Naive thymus-derived CD4-positive, alpha-beta T cell (primary cell): ENCODE measurements around the gene IRAK4. TPM values are rescaled to one million over a fixed set of nuclear protein-coding genes. Genes with fewer than 3 reads are reported as not detected.

Experiments used
- ATAC-seq: fragments of 150-1000 bp; cut with Tn5 transposase; 2 replicates; pipeline ENCODE4 v1.10.0; 2021; ENCODE audit warnings: mild to moderate bottlenecking, moderate library complexity
- CTCF ChIA-PET: fragments of 350-600 bp; sonication (Branson Sonifier 250); formaldehyde crosslinking; loops from one replicate; lab custom pipeline; 2021; ENCODE audit warnings: antibody characterized with exemption; lab: Charles Lee
- POLR2A ChIA-PET: fragments of 350-600 bp; sonication (Branson Sonifier 250); formaldehyde crosslinking; loops from one replicate; lab custom pipeline; 2021; ENCODE audit warnings: antibody characterized with exemption, inconsistent platforms; lab: Charles Lee
- DNase-seq, 9 donors: peaks; one replicate each; pipeline versions ENCODE4 v3.0.0 to v3.0.0-alpha.2; 2020 to 2022; ENCODE audit warnings: mixed read lengths in 1 of 9
- H3K27ac ChIP-seq: one replicate; pipeline ENCODE4 v1.7.0; 2013; ENCODE audit warnings: mild to moderate bottlenecking, low read depth, low read length, moderate library complexity
- H3K27me3 ChIP-seq, 2 donors: one replicate each; pipeline ENCODE4 v1.7.0; 2013; ENCODE audit warnings: low read length in 2 of 2, mild to moderate bottlenecking in 2 of 2, moderate library complexity in 2 of 2; ENCODE audit not compliant: control insufficient read depth in 2 of 2, insufficient read depth in 2 of 2
- H3K36me3 ChIP-seq, 3 experiments: 1 replicate in 2 of 3; 2 replicates in 1 of 3; pipeline ENCODE4 v1.7.0; 2013; ENCODE audit warnings: low read length in 3 of 3, mild to moderate bottlenecking in 3 of 3, moderate library complexity in 1 of 3; ENCODE audit not compliant: insufficient read depth in 3 of 3, control insufficient read depth in 2 of 3
- H3K4me1 ChIP-seq, 2 donors: one replicate each; pipeline ENCODE4 v1.7.0; 2013; ENCODE audit warnings: low read length in 2 of 2, mild to moderate bottlenecking in 2 of 2, moderate library complexity in 1 of 2; ENCODE audit not compliant: control insufficient read depth in 2 of 2, insufficient read depth in 2 of 2
- H3K4me3 ChIP-seq: 2 replicates; pipeline ENCODE4 v1.7.0; 2013; ENCODE audit warnings: mild to moderate bottlenecking, low read length
- H3K9me3 ChIP-seq, 3 experiments: 1 replicate in 2 of 3; 2 replicates in 1 of 3; pipeline ENCODE4 v1.7.0; 2013; ENCODE audit warnings: low read length in 3 of 3; ENCODE audit not compliant: control insufficient read depth in 2 of 3
- H3K27ac Mint-ChIP-seq, 9 donors: one replicate each; pipeline ENCODE4 v1.8.0; 2020 to 2022; ENCODE audit warnings: mixed read lengths in 9 of 9, mild to moderate bottlenecking in 8 of 9, moderate library complexity in 5 of 9, inconsistent platforms in 2 of 9
- H3K27me3 Mint-ChIP-seq, 5 donors: one replicate each; pipeline ENCODE4 v1.8.0; 2021 to 2022; ENCODE audit warnings: mixed read lengths in 5 of 5, mild to moderate bottlenecking in 1 of 5
- H3K36me3 Mint-ChIP-seq, 5 donors: one replicate each; pipeline ENCODE4 v1.8.0; 2020 to 2022; ENCODE audit warnings: mixed read lengths in 5 of 5, mild to moderate bottlenecking in 3 of 5, inconsistent platforms in 1 of 5
- H3K4me1 Mint-ChIP-seq, 7 donors: one replicate each; pipeline ENCODE4 v1.8.0; 2020 to 2022; ENCODE audit warnings: mixed read lengths in 7 of 7, mild to moderate bottlenecking in 3 of 7, inconsistent platforms in 1 of 7
- H3K4me3 Mint-ChIP-seq, 10 donors: one replicate each; pipeline ENCODE4 v1.8.0; 2020 to 2022; ENCODE audit warnings: mild to moderate bottlenecking in 10 of 10, mixed read lengths in 10 of 10, moderate library complexity in 6 of 10, inconsistent platforms in 2 of 10
- H3K9me3 Mint-ChIP-seq, 11 donors: one replicate each; pipeline ENCODE4 v1.8.0; 2020 to 2022; ENCODE audit warnings: mixed read lengths in 11 of 11, mild to moderate bottlenecking in 4 of 11, inconsistent platforms in 1 of 11, moderate library complexity in 1 of 11
- intact Hi-C, 2 donors: fragments of 100-400 bp; cut with micrococcal nuclease; formaldehyde crosslinking; loops; one replicate each; pipeline ENCODE4 v1.15.1; 2023
- polyA plus RNA-seq, 2 donors: library from polyadenylated mRNA; unstranded; fragments of 300-500 nt; fragmentation: Illumina TruSeq; gene quantifications; one replicate each; pipeline ENCODE4 v1.2.3, GENCODE V29; 2021
- total RNA-seq, 6 experiments: library from RNA in 5 of 6; stranded (reverse) in 5 of 6; gene quantifications; 1 replicate in 5 of 6; 2 replicates in 1 of 6; pipeline ENCODE4 v1.2.3 and lab custom pipeline; 2021 to 2026

IRAK4 gene
- total and polyA plus RNA-seq, 7 experiments from 2014 or later: 24.8 to 69.1 (median 50.1) TPM

GRCh38 chr12:43760396-43760795 lies 1.6 kb downstream of the IRAK4 start:
- Mint-ChIP-seq H3K4me1 (peaks cover 49 to 78% (median 75%) of the 10 kb centered on the region in 7 donors), H3K36me3 (peaks cover 4 to 35% (median 13%) of the 10 kb centered on the region in 5 donors), H3K27ac (peak overlapping the region; percentile 84 to 99 (median 99)), H3K9me3 (peaks cover 0 to 5% (median 0%) of the 10 kb centered on the region in 11 donors), H3K27me3 (no peaks in the 10 kb centered on the region), H3K4me3 (peak overlapping the region; percentile 88 to 99 (median 97))
- no peak for DNase-seq
- H3K4me1 ChIP-seq: peaks cover 39 to 41% of the 10 kb centered on the region in 2 donors
- no peak for ATAC-seq
- H3K36me3 ChIP-seq: no peaks in the 10 kb centered on the region
- ChIA-PET POLR2A (interaction anchor here (1.0 to 7.3 kb wide), 3 partner anchors 46 to 75 kb away, joined by 3 to 76 read pairs (median 16); partner anchors contain the start of genes TMEM117 and TWF1), CTCF (interaction anchor here (1.8 kb wide), 1 partner anchor 46 kb away, joined by 6 read pairs; the partner anchor contains the start of gene TWF1)
- H3K27me3 ChIP-seq: no peaks in the 10 kb centered on the region
- no peaks in the 10 kb centered on the region for H3K9me3 ChIP-seq
- peak overlapping the region; percentile 78 for H3K4me3 ChIP-seq
- peak overlapping the region; percentile 86 for H3K27ac ChIP-seq
- intact Hi-C loops: no loop called here

- intact Hi-C loops: no loop called here
- Histone ChIP-seq H3K4me1 (peaks cover 39 to 41% of the 10 kb centered on the region in 2 donors), H3K27me3 (no peaks in the 10 kb centered on the region), H3K36me3 (no peaks in the 10 kb centered on the region), H3K27ac (no peak overlapping the region), H3K4me3 (no peak overlapping the region), H3K9me3 (no peaks in the 10 kb centered on the region)
- H3K9me3 Mint-ChIP-seq: peaks cover 0 to 3% (median 0%) of the 10 kb centered on the region in 11 donors
- ATAC-seq (no peak), DNase-seq (no peak)
- POLR2A ChIA-PET: interaction anchor here (0.6 to 7.3 kb wide), 4 partner anchors 36 to 74 kb away, joined by 3 to 76 read pairs (median 4); partner anchors contain the start of genes TMEM117 and TWF1
- H3K4me3 Mint-ChIP-seq: peak overlapping the region; percentile 54 to 99 (median 74)
- H3K27me3 Mint-ChIP-seq: no peaks in the 10 kb centered on the region
- CTCF ChIA-PET: no interaction called here
- peaks cover 43 to 67% (median 63%) of the 10 kb centered on the region in 7 donors for H3K4me1 Mint-ChIP-seq
- H3K27ac Mint-ChIP-seq: peak overlapping the region in 8 of 9 donors; percentile 2 to 99 (median 50)
- H3K36me3 Mint-ChIP-seq: peaks cover under 1 to 27% (median 2%) of the 10 kb centered on the region in 5 donors
Measured at GRCh38 chr12:43761500-43761899, 2.7 kb downstream of the IRAK4 start.

- intact Hi-C loops: no loop called here
- ATAC-seq (no peak), DNase-seq (no peak)
- peaks cover 39 to 58% (median 54%) of the 10 kb centered on the region in 7 donors for H3K4me1 Mint-ChIP-seq
- CTCF ChIA-PET: no interaction called here
- H3K27me3 ChIP-seq: no peaks in the 10 kb centered on the region
- no peaks in the 10 kb centered on the region for H3K9me3 ChIP-seq
- H3K4me3 ChIP-seq: no peak overlapping the region
- peaks cover 0 to 25% (median 0%) of the 10 kb centered on the region in 5 donors for H3K36me3 Mint-ChIP-seq
- H3K36me3 ChIP-seq: no peaks in the 10 kb centered on the region
- H3K27ac Mint-ChIP-seq: peak overlapping the region in 3 of 9 donors; percentile 22 to 75 (median 63)
- peak overlapping the region in 8 of 10 donors; percentile 3 to 99 (median 81) for H3K4me3 Mint-ChIP-seq
- peaks cover 37 to 39% of the 10 kb centered on the region in 2 donors for H3K4me1 ChIP-seq
- H3K27me3 Mint-ChIP-seq: no peaks in the 10 kb centered on the region
- H3K9me3 Mint-ChIP-seq: peaks cover 0 to 3% (median 0%) of the 10 kb centered on the region in 11 donors
- POLR2A ChIA-PET: interaction anchor here (0.6 to 7.3 kb wide), 3 partner anchors 24 to 247 kb away, joined by 3 to 76 read pairs (median 3); partner anchors contain the start of gene TWF1
- H3K27ac ChIP-seq: no peak overlapping the region
Measured at GRCh38 chr12:43762596-43762995, 3.8 kb downstream of the IRAK4 start.

- POLR2A ChIA-PET: interaction anchor here (7.3 kb wide), 1 partner anchor 43 kb away, joined by 76 read pairs; the partner anchor contains the start of gene TWF1
- CTCF ChIA-PET: interaction anchor here (1.2 kb wide), 1 partner anchor 119 kb away, joined by 4 read pairs; no protein-coding TSS in a partner anchor
- H3K4me1 Mint-ChIP-seq: peaks cover 34 to 52% (median 46%) of the 10 kb centered on the region in 7 donors
Measured at GRCh38 chr12:43763769-43764168, 5.0 kb downstream of the IRAK4 start.

GRCh38 chr12:43764528-43764927 lies 5.8 kb downstream of the IRAK4 start:
- H3K9me3 Mint-ChIP-seq: peaks cover 0 to 3% (median 0%) of the 10 kb centered on the region in 11 donors
- no peak overlapping the region for H3K4me3 Mint-ChIP-seq
- no peak overlapping the region for H3K4me3 ChIP-seq
- ATAC-seq (no peak), DNase-seq (no peak)
- intact Hi-C loops: no loop called here
- H3K4me1 ChIP-seq: peaks cover 31 to 35% of the 10 kb centered on the region in 2 donors
- no peak overlapping the region for H3K27ac ChIP-seq
- H3K9me3 ChIP-seq: no peaks in the 10 kb centered on the region
- POLR2A ChIA-PET: interaction anchor here (1.3 kb wide), 1 partner anchor 69 kb away, joined by 3 read pairs; no protein-coding TSS in a partner anchor
- H3K27me3 Mint-ChIP-seq: no peaks in the 10 kb centered on the region
- CTCF ChIA-PET: interaction anchor here (0.6 kb wide), 1 partner anchor 34 kb away, joined by 3 read pairs; no protein-coding TSS in a partner anchor
- H3K27ac Mint-ChIP-seq: no peak overlapping the region
- H3K36me3 ChIP-seq: peaks cover 0 to 14% (median 7%) of the 10 kb centered on the region in 3 experiments
- no peaks in the 10 kb centered on the region for H3K27me3 ChIP-seq
- peaks cover 32 to 48% (median 43%) of the 10 kb centered on the region in 7 donors for H3K4me1 Mint-ChIP-seq
- H3K36me3 Mint-ChIP-seq: peaks cover 0 to 37% (median 12%) of the 10 kb centered on the region in 5 donors

More at GRCh38 chr12:43763769-43764168, 5.0 kb downstream of the IRAK4 start:
- Mint-ChIP-seq H3K27ac (no peak overlapping the region), H3K4me3 (peak overlapping the region in 4 of 10 donors; percentile 9 to 48 (median 30)), H3K9me3 (peaks cover 0 to 3% (median 0%) of the 10 kb centered on the region in 11 donors), H3K27me3 (no peaks in the 10 kb centered on the region), H3K36me3 (peaks cover 0 to 29% (median 8%) of the 10 kb centered on the region in 5 donors)
- Histone ChIP-seq H3K36me3 (peaks cover 0 to 7% (median 7%) of the 10 kb centered on the region in 3 experiments), H3K27ac (no peak overlapping the region), H3K4me3 (no peak overlapping the region), H3K4me1 (peaks cover 31 to 35% of the 10 kb centered on the region in 2 donors), H3K9me3 (no peaks in the 10 kb centered on the region), H3K27me3 (no peaks in the 10 kb centered on the region)
- DNase-seq: no peak
- ATAC-seq: no peak
- intact Hi-C loops: no loop called here

- intact Hi-C loops: no loop called here
Measured at GRCh38 chr12:43766291-43766690, 7.5 kb downstream of the IRAK4 start.

More at GRCh38 chr12:43766291-43766690, 7.5 kb downstream of the IRAK4 start:
- no peak overlapping the region for H3K4me3 Mint-ChIP-seq
- Histone ChIP-seq H3K4me3 (no peak overlapping the region), H3K36me3 (peaks cover 5 to 29% (median 7%) of the 10 kb centered on the region in 3 experiments), H3K27me3 (no peaks in the 10 kb centered on the region), H3K4me1 (peaks cover 19 to 20% of the 10 kb centered on the region in 2 donors), H3K27ac (no peak overlapping the region), H3K9me3 (no peaks in the 10 kb centered on the region)
- CTCF ChIA-PET: no interaction called here
- peaks cover 21 to 49% (median 45%) of the 10 kb centered on the region in 7 donors for H3K4me1 Mint-ChIP-seq
- H3K9me3 Mint-ChIP-seq: peaks cover 0 to 3% (median 0%) of the 10 kb centered on the region in 11 donors
- POLR2A ChIA-PET: no interaction called here
- H3K27me3 Mint-ChIP-seq: no peaks in the 10 kb centered on the region
- ATAC-seq: no peak
- H3K36me3 Mint-ChIP-seq: peaks cover 5 to 47% (median 27%) of the 10 kb centered on the region in 5 donors
- no peak for DNase-seq
- no peak overlapping the region for H3K27ac Mint-ChIP-seq
